ENCODE results near the gene CSTPP1.

Gene CSTPP1

DNA sequence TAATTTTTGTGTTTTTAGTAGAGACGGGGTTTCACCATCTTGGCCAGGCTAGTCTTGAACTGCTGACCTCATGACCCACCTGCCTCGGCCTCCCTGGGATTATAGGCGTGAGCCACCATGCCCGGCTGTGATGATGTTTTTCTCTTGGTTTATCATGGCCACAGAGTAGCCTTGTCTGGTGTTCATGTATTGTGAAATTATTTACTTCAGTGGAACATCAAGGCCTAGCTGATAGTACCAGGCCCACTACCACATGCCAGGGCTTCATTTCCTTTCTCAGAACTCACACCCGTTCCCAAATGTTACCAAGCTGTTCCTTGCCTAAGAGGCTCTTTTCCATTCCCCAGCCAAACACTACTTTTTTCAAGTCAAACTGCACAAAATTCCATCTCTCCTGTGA lies 272.1 kb downstream of the CSTPP1 start:
- Histone ChIP-seq H3K27me3 (ENCODE audit: control insufficient read depth in 1 of 2, insufficient read depth in 2 of 2, low read length in 2 of 2) (no peaks in the 10 kb centered on the region), H3K27ac (ENCODE audit: low read depth, low read length) (no peak overlapping the region), H3K36me3 (ENCODE audit: insufficient read depth, low read length) (no peaks in the 10 kb centered on the region), H3K4me3 (ENCODE audit: low read depth in 1 of 2, low read length in 2 of 2) (no peak overlapping the region), H3K4me1 (ENCODE audit: insufficient read depth, low read length) (no peaks in the 10 kb centered on the region), H3K9ac (ENCODE audit: low read length) (no peak overlapping the region), H3K9me3 (ENCODE audit: low read length) (no peaks in the 10 kb centered on the region)
